Right atrium auricular region (tissue), 2 donors: ENCODE results near the gene ATP10A. TPM values are rescaled to one million over a fixed set of nuclear protein-coding genes. Genes with fewer than 3 reads are reported as not detected.

Experiments
- DNase-seq: peaks from one replicate; pipeline ENCODE4 v3.0.0-alpha.2; 2019; ENCODE audit warnings: low spot score
- H3K27ac ChIP-seq, 2 donors: fragments of 200-600 bp; sonication (generic); 1 replicate in 1 of 2; 2 replicates in 1 of 2; pipeline ENCODE4 v1.5.1; 2016 to 2019
- H3K27me3 ChIP-seq, 2 donors: fragments of 200-600 bp; sonication (generic); one replicate each; pipeline versions ENCODE4 v1.5.1 to v1.6.0; 2017 to 2019
- H3K36me3 ChIP-seq: fragments of 200-600 bp; sonication (generic); one replicate; pipeline ENCODE4 v1.5.1; 2016
- H3K4me1 ChIP-seq, 2 donors: fragments of 200-600 bp; sonication (generic); one replicate each; pipeline versions ENCODE4 v1.5.1 to v1.6.0; 2017 to 2019
- H3K4me3 ChIP-seq, 2 donors: fragments of 200-600 bp; sonication (generic); 1 replicate in 1 of 2; 2 replicates in 1 of 2; pipeline ENCODE4 v1.5.1; 2017 to 2019; ENCODE audit warnings: mild to moderate bottlenecking in 1 of 2, moderate library complexity in 1 of 2
- H3K9me3 ChIP-seq, 2 donors: fragments of 200-600 bp; sonication (generic); one replicate each; pipeline ENCODE4 v1.5.1; 2019
- total RNA-seq, 2 donors: library from RNA; depleted of rRNA; stranded (reverse); fragments of >200 nt; gene quantifications; one replicate each; pipeline ENCODE4 v1.1.0, GENCODE V29; 2016
- TF ChIP-seq, protein P1 (sequence below), 2 donors: fragments of 200-600 bp; sonication (generic); IDR thresholded peaks; one replicate each; pipeline ENCODE4 v1.5.1; 2019; ENCODE audit warnings: antibody characterized with exemption in 2 of 2

ATP10A gene
- total RNA-seq, 2 donors from 2014 or later: 3.2 to 6.0 TPM

DNA sequence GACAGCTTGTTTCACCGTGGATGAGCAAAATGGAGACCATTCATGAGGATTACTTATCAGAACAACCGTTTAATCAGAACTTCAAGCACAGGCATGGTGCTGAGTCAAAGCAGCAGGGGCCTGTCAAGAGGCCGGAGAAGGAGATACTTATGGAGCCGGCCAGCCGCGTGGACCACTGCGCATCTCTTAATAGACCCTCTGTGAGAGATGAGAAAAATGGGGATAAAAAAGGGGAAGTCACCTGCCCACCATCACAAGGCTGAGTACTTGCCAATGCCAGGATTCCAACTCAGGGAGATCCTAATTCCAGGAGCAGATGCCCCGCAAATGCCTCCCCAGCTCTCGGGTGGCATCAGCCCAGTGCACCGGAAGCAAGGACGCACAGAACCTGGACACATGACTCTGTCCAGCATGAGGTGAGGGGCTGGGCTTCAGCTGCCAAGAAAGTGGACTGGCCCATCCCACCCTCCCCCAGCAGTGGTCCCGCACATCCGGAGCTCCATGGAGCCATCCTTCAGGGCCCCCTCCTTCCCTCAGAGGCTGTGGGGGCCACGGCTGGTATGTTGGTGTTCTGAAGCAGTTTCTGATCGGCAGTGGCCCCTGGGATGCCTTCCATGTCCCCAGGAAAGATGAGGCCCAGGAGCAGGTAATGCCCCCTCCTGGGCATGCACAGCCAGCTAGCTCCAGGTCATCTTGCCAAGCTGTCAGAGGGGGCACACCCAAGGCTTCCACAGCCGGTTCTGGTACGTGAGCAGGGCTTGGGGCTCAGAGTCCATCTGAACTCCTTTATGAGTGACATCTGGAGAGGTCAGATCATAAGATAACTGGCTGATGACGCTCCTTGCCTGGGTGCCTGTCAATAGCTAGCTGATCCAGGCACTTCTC, 143.8 kb downstream of the ATP10A start:
- H3K4me1 ChIP-seq: no peaks in the 10 kb centered on the region
- no peaks in the 10 kb centered on the region for H3K27me3 ChIP-seq
- no peaks in the 10 kb centered on the region for H3K9me3 ChIP-seq
- H3K27ac ChIP-seq: no peak overlapping the region
- TF ChIP-seq, protein P1, sequence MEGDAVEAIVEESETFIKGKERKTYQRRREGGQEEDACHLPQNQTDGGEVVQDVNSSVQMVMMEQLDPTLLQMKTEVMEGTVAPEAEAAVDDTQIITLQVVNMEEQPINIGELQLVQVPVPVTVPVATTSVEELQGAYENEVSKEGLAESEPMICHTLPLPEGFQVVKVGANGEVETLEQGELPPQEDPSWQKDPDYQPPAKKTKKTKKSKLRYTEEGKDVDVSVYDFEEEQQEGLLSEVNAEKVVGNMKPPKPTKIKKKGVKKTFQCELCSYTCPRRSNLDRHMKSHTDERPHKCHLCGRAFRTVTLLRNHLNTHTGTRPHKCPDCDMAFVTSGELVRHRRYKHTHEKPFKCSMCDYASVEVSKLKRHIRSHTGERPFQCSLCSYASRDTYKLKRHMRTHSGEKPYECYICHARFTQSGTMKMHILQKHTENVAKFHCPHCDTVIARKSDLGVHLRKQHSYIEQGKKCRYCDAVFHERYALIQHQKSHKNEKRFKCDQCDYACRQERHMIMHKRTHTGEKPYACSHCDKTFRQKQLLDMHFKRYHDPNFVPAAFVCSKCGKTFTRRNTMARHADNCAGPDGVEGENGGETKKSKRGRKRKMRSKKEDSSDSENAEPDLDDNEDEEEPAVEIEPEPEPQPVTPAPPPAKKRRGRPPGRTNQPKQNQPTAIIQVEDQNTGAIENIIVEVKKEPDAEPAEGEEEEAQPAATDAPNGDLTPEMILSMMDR (IDR thresholded peaks at IDR 0.05): no peak
- H3K36me3 ChIP-seq: no peaks in the 10 kb centered on the region
- H3K4me3 ChIP-seq: no peak overlapping the region
- DNase-seq: no peak

DNA sequence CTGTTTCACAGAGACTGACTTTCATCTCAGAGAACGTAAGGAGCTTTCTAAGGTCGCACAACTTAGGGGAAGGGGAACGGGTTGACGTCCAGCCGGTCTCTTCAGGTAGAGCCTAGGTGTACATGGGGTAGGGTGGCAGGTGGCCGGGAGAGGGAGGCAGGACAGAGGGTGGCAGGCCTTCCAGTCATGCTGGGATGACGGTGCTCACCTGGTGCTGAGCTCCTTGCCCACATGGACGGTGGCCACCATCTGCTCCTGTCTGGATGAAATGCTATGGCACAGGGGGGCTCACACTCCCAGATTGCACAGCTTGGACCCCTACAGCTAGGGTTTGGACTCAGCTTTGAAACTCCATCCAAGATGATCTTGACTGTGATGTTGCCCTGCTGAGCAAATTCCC, 144.5 kb downstream of the ATP10A start:
- Histone ChIP-seq H3K4me3 (no peak overlapping the region), H3K36me3 (no peaks in the 10 kb centered on the region), H3K4me1 (no peaks in the 10 kb centered on the region), H3K27me3 (no peaks in the 10 kb centered on the region), H3K27ac (no peak overlapping the region), H3K9me3 (no peaks in the 10 kb centered on the region)
- TF ChIP-seq, protein P1 (IDR thresholded peaks at IDR 0.05): no peak
- no peak for DNase-seq

DNA sequence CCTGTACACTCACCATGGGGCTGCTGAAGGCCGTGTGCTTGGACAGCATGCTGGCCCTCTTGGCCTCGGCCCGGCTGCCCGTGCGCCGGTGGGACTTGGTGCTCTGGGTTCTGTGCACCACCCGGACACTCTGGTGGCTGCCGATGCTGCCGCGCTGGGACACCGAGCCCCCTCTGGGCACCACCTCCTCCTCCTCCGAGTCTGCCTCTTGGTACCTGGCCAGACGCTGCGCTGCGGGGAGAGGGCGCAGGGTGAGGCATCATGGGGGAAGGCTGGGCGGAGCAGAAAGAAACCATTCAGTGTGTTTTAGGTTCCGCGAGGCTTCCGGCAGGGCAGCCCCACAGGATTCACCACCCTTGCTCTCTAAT, 145.0 kb downstream of the ATP10A start:
- Histone ChIP-seq H3K4me3 (no peak overlapping the region), H3K4me1 (no peaks in the 10 kb centered on the region), H3K27ac (no peak overlapping the region), H3K9me3 (no peaks in the 10 kb centered on the region), H3K27me3 (no peaks in the 10 kb centered on the region), H3K36me3 (no peaks in the 10 kb centered on the region)
- TF ChIP-seq, protein P1 (IDR thresholded peaks at IDR 0.05): no peak
- DNase-seq: no peak

DNA sequence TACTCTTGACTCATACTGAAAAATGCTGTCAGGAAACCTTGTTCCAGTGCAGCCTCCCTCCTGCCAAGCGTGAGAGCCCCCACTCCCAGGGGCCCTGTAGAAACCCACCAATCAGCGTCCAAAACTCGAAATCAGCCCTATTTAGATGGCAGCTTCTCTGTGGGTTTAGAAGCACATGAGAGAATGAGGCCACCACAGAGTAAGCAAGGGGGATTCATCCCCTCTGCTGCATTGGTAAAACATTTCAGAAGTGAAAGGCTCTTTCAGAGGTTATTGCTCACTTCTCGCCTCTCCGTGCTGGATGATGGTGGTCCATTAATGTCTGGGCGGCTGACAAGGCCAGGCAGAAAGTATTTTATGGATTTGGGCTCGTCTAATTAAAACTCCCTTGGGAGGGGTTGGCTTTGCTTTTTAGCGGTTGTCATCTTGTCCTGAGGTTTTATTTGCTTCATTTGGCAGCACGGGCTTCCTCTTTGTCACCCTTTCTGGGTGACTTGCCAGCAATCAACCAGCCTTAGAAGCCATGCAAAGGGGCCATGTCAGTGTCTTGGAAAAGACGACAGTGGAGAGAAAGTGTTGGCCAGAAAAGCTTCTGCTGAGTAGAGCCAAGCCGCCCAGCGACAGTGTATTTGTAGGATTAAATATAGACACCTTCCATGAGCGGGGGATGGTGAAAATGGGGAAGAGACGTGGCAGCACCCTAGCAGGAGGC, 145.5 kb downstream of the ATP10A start:
- no peaks in the 10 kb centered on the region for H3K36me3 ChIP-seq
- H3K4me1 ChIP-seq: no peaks in the 10 kb centered on the region
- no peak overlapping the region for H3K27ac ChIP-seq
- TF ChIP-seq, protein P1 (IDR thresholded peaks at IDR 0.05): no peak
- no peaks in the 10 kb centered on the region for H3K27me3 ChIP-seq
- H3K4me3 ChIP-seq: no peak overlapping the region
- DNase-seq: no peak
- no peaks in the 10 kb centered on the region for H3K9me3 ChIP-seq

DNA sequence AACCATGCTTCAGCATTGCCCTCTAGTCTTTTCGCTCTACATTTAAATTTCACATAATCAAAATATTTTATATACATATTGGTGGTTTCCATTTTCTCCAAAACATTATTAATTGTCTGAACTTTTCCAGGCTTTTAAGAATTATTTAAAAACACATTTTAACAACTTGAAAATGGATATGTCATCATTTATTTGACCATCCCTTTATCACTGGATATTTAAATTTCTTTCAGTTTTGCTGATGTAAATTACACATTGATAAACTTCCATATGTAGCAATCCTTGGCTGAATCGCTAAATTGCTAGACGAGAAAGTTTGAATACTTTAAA, 146.0 kb downstream of the ATP10A start:
- no peak overlapping the region for H3K27ac ChIP-seq
- no peaks in the 10 kb centered on the region for H3K27me3 ChIP-seq
- H3K9me3 ChIP-seq: no peaks in the 10 kb centered on the region
- no peak for DNase-seq
- H3K4me1 ChIP-seq: no peaks in the 10 kb centered on the region
- no peak overlapping the region for H3K4me3 ChIP-seq
- no peaks in the 10 kb centered on the region for H3K36me3 ChIP-seq
- TF ChIP-seq, protein P1 (IDR thresholded peaks at IDR 0.05): no peak
